ENCODE measurements around the gene GPHN. TPM values are rescaled to one million over a fixed set of nuclear protein-coding genes. Genes with fewer than 3 reads are reported as not detected.

Gene GPHN
- total and polyA plus RNA-seq, 4 donors, result 9.1 to 57.6 (median 33.9) TPM

DNA sequence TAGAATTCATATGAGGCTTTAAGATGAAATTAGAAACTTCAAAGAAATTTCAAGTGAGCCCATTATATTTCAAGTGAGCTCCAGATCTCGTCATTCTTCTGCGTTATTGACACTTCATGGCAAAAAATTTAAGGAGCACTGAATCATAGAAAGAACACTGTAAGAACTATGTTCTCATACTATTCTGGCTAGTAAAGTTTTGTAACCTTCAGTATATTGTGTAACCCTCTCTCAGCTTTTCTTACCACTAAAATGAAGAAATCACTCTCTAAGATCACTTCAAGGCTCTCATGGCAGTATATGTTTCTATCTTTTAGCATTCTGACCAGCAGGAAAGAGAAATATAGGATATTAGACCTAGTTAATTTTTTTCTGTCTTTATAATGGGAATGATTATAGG lies 6.3 kb downstream of the GPHN start:
- peaks cover 0 to 9% (median 3%) of the 10 kb centered on the region in 5 donors for H3K4me1 ChIP-seq (ENCODE audit: control insufficient read depth in 5 of 5, insufficient read depth in 5 of 5, low read length in 5 of 5)
- DNase-seq (peak in 1 of 3 donors; percentile 18), ATAC-seq (ENCODE audit: insufficient read depth, low FRiP score) (peak; percentile 53)
- H3K27ac ChIP-seq (ENCODE audit: low read depth in 1 of 2, low read length in 1 of 2), result no peak overlapping the region
- TF ChIP-seq, protein P1, sequence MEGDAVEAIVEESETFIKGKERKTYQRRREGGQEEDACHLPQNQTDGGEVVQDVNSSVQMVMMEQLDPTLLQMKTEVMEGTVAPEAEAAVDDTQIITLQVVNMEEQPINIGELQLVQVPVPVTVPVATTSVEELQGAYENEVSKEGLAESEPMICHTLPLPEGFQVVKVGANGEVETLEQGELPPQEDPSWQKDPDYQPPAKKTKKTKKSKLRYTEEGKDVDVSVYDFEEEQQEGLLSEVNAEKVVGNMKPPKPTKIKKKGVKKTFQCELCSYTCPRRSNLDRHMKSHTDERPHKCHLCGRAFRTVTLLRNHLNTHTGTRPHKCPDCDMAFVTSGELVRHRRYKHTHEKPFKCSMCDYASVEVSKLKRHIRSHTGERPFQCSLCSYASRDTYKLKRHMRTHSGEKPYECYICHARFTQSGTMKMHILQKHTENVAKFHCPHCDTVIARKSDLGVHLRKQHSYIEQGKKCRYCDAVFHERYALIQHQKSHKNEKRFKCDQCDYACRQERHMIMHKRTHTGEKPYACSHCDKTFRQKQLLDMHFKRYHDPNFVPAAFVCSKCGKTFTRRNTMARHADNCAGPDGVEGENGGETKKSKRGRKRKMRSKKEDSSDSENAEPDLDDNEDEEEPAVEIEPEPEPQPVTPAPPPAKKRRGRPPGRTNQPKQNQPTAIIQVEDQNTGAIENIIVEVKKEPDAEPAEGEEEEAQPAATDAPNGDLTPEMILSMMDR (IDR thresholded peaks at IDR 0.05; ENCODE audit: control extremely low read depth, extremely low read depth), result no peak
- no peak overlapping the region for H3K4me3 ChIP-seq
- H3K36me3 ChIP-seq (ENCODE audit: control insufficient read depth in 4 of 4, insufficient read depth in 4 of 4, low read length in 4 of 4), result no peaks in the 10 kb centered on the region
- H3K9ac ChIP-seq (ENCODE audit: insufficient read depth in 1 of 2, low read length in 2 of 2), result no peak overlapping the region
- 18 to 58% methylated on average over 2 of the region's 2 CpGs for WGBS, 2 donors
- H3K27me3 ChIP-seq (ENCODE audit: control insufficient read depth in 3 of 3, insufficient read depth in 3 of 3, low read length in 2 of 3), result peaks cover 0 to 13% (median 0%) of the 10 kb centered on the region in 3 donors
- H3K9me3 ChIP-seq (ENCODE audit: control insufficient read depth in 4 of 4, insufficient read depth in 3 of 4, low read length in 3 of 4), result no peaks in the 10 kb centered on the region

DNA sequence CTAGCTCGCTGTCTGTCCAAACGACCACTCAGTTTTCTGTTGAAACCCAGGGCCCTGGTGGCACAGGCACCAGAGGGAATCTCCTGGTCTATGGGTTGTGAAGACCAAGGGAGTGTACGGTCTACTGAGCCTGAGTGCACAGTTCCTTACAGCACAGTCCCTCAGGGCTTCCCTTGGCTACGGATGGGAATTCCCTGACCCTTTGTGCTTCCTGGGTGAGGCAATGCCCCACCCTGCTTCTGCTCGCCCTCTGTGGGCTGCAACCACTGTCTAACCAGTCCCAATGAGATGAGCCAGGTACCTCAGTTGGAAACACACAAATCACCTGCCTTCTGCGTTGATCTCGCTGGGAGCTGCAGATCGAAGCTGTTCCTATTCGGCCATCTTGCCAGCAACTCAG lies 22.6 kb downstream of the GPHN start:
- Histone ChIP-seq H3K27me3 (ENCODE audit: control insufficient read depth in 3 of 3, insufficient read depth in 3 of 3, low read length in 2 of 3) (no peaks in the 10 kb centered on the region), H3K4me3 (no peak overlapping the region), H3K9me3 (ENCODE audit: control insufficient read depth in 4 of 4, insufficient read depth in 3 of 4, low read length in 3 of 4) (no peaks in the 10 kb centered on the region), H3K4me1 (ENCODE audit: control insufficient read depth in 5 of 5, insufficient read depth in 5 of 5, low read length in 5 of 5) (no peaks in the 10 kb centered on the region), H3K27ac (ENCODE audit: low read depth in 1 of 2, low read length in 1 of 2) (no peak overlapping the region), H3K9ac (ENCODE audit: insufficient read depth in 1 of 2, low read length in 2 of 2) (no peak overlapping the region), H3K36me3 (ENCODE audit: control insufficient read depth in 4 of 4, insufficient read depth in 4 of 4, low read length in 4 of 4) (no peaks in the 10 kb centered on the region)
- 90 to 93% methylated on average over 9 of the region's 9 CpGs for WGBS, 2 donors
- ATAC-seq (ENCODE audit: insufficient read depth, low FRiP score), result no peak
- TF ChIP-seq, protein P1 (IDR thresholded peaks at IDR 0.05; ENCODE audit: control extremely low read depth, extremely low read depth), result no peak
- no peak for DNase-seq

DNA sequence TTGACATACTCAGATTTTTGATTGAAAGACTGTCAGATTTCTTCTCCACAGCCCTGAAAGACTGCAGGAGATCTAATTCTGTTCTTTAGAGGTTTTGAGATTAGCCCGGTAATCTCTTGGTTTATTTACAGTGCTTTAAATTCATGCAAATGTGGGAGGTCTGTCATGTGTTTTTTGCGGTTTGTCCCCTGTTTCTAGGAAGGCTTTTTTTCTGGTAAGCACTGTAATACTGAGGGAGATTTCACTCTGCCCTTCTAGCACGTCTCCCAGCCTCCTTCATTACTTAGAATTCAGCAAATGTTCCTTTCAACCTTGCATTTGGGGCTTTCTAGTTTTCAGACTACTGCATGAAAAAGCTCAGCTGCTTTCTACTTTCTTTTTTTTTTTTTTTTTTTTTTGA lies 31.1 kb downstream of the GPHN start:
- H3K36me3 ChIP-seq (ENCODE audit: control insufficient read depth in 4 of 4, insufficient read depth in 4 of 4, low read length in 4 of 4), result no peaks in the 10 kb centered on the region
- no peak for ATAC-seq (ENCODE audit: insufficient read depth, low FRiP score)
- H3K4me3 ChIP-seq, result no peak overlapping the region
- no peaks in the 10 kb centered on the region for H3K27me3 ChIP-seq (ENCODE audit: control insufficient read depth in 3 of 3, insufficient read depth in 3 of 3, low read length in 2 of 3)
- no peak for DNase-seq
- 80 to 84% methylated on average over 3 of the region's 3 CpGs for WGBS, 2 donors
- TF ChIP-seq, protein P1 (IDR thresholded peaks at IDR 0.05; ENCODE audit: control extremely low read depth, extremely low read depth), result no peak
- peaks cover 0 to 8% (median 0%) of the 10 kb centered on the region in 5 donors for H3K4me1 ChIP-seq (ENCODE audit: control insufficient read depth in 5 of 5, insufficient read depth in 5 of 5, low read length in 5 of 5)
- H3K9me3 ChIP-seq (ENCODE audit: control insufficient read depth in 4 of 4, insufficient read depth in 3 of 4, low read length in 3 of 4), result no peaks in the 10 kb centered on the region
- no peak overlapping the region for H3K27ac ChIP-seq (ENCODE audit: low read depth in 1 of 2, low read length in 1 of 2)
- H3K9ac ChIP-seq (ENCODE audit: insufficient read depth in 1 of 2, low read length in 2 of 2), result no peak overlapping the region

DNA sequence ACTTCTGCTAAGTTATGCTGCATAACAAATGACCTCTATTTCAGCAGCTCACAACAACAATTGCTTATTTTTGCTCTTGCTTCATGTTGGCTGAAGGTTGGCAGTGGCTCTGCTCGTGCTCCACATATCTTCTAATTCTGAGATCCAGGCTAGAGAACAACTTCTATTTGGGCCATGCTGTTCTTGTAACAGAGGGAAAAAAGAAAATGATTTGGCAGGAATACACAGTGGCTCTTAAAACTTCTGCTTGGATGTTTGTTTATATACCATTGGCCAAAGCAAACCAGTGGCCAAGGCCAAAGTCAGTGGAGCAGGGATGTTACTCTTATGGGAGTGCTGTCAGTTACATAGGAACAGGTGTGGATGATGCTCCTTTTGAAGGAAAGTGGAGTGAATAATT lies 32.1 kb downstream of the GPHN start:
- Histone ChIP-seq H3K36me3 (ENCODE audit: control insufficient read depth in 4 of 4, insufficient read depth in 4 of 4, low read length in 4 of 4) (no peaks in the 10 kb centered on the region), H3K4me3 (no peak overlapping the region), H3K4me1 (ENCODE audit: control insufficient read depth in 5 of 5, insufficient read depth in 5 of 5, low read length in 5 of 5) (peaks cover 0 to 9% (median 0%) of the 10 kb centered on the region in 5 donors), H3K9ac (ENCODE audit: insufficient read depth in 1 of 2, low read length in 2 of 2) (no peak overlapping the region), H3K9me3 (ENCODE audit: control insufficient read depth in 4 of 4, insufficient read depth in 3 of 4, low read length in 3 of 4) (no peaks in the 10 kb centered on the region), H3K27me3 (ENCODE audit: control insufficient read depth in 3 of 3, insufficient read depth in 3 of 3, low read length in 2 of 3) (no peaks in the 10 kb centered on the region), H3K27ac (ENCODE audit: low read depth in 1 of 2, low read length in 1 of 2) (no peak overlapping the region)
- ATAC-seq (ENCODE audit: insufficient read depth, low FRiP score) (no peak), DNase-seq (peak in 1 of 3 donors; percentile 8)
- TF ChIP-seq, protein P1 (IDR thresholded peaks at IDR 0.05; ENCODE audit: control extremely low read depth, extremely low read depth), result no peak
- 81 to 85% methylated on average over 1 of the region's 1 CpG for WGBS, 2 donors

Data from lung (tissue), 12 donors.